Hepatocyte (in vitro differentiated cells): ENCODE results near the gene DOC2B.
"Not testable (repeated sequence)": the region's sequence is repeated elsewhere in the genome, so short reads cannot be mapped to it uniquely, and the experiment has no call there.

Experiments
- EZH2 ChIP-seq: fragments of 200-600 bp; sonication (generic); IDR thresholded peaks from 2 replicates; pipeline ENCODE4 v1.6.1; 2016; ENCODE audit warnings: antibody characterized with exemption, mild to moderate bottlenecking, borderline replicate concordance
- TF ChIP-seq, protein P1 (sequence below): fragments of 200-600 bp; sonication (generic); IDR thresholded peaks from 2 replicates; pipeline ENCODE4 v1.5.1; 2016; ENCODE audit warnings: antibody characterized with exemption, mild to moderate bottlenecking; ENCODE audit not compliant: poor library complexity

DNA sequence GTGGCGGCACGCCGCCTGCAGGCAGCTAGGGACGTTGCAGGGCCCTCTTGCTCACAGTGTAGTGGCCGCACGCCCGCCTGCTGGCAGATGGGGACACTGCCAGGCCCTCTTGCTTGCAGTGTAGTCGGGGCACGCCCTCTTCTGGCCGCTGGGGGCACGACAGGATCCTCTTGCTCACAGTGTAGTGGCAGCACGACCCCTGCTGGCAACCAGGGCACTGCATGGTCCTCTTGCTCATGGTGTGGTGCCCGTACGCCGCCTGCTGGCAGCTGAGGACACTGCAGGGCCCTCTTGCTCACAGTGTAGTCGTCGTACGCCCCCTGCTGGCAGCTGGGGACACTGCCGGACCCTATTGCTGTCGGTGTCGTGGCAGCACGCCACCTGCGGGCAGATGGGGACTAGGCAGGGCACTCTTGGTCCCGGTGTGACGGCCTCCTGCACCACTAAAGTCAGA is 47.1 kb downstream of the DOC2B start:
- TF ChIP-seq, protein P1, sequence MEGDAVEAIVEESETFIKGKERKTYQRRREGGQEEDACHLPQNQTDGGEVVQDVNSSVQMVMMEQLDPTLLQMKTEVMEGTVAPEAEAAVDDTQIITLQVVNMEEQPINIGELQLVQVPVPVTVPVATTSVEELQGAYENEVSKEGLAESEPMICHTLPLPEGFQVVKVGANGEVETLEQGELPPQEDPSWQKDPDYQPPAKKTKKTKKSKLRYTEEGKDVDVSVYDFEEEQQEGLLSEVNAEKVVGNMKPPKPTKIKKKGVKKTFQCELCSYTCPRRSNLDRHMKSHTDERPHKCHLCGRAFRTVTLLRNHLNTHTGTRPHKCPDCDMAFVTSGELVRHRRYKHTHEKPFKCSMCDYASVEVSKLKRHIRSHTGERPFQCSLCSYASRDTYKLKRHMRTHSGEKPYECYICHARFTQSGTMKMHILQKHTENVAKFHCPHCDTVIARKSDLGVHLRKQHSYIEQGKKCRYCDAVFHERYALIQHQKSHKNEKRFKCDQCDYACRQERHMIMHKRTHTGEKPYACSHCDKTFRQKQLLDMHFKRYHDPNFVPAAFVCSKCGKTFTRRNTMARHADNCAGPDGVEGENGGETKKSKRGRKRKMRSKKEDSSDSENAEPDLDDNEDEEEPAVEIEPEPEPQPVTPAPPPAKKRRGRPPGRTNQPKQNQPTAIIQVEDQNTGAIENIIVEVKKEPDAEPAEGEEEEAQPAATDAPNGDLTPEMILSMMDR: not testable (repeated sequence)
- not testable (repeated sequence) for TF ChIP-seq EZH2
